Measurements from ENCODE around the gene CATSPER3. TPM values are rescaled to one million over a fixed set of nuclear protein-coding genes. Genes with fewer than 3 reads are reported as not detected.

CATSPER3 gene
- total and polyA plus RNA-seq, 8 donors, result 0.42 to 1.6 (median 0.96) TPM

GRCh38 chr5:135060021-135060420 is 92.3 kb downstream of the CATSPER3 start:
- TF ChIP-seq, protein P1, sequence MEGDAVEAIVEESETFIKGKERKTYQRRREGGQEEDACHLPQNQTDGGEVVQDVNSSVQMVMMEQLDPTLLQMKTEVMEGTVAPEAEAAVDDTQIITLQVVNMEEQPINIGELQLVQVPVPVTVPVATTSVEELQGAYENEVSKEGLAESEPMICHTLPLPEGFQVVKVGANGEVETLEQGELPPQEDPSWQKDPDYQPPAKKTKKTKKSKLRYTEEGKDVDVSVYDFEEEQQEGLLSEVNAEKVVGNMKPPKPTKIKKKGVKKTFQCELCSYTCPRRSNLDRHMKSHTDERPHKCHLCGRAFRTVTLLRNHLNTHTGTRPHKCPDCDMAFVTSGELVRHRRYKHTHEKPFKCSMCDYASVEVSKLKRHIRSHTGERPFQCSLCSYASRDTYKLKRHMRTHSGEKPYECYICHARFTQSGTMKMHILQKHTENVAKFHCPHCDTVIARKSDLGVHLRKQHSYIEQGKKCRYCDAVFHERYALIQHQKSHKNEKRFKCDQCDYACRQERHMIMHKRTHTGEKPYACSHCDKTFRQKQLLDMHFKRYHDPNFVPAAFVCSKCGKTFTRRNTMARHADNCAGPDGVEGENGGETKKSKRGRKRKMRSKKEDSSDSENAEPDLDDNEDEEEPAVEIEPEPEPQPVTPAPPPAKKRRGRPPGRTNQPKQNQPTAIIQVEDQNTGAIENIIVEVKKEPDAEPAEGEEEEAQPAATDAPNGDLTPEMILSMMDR (IDR thresholded peaks at IDR 0.05), result no peak
- intact Hi-C loops (cut with DNase I), result no loop called here
- no peak for DNase-seq
- no peak overlapping the region for H3K27ac ChIP-seq
- ATAC-seq, result no peak
- H3K36me3 ChIP-seq, result no peaks in the 10 kb centered on the region
- H3K9me3 ChIP-seq, result no peaks in the 10 kb centered on the region
- H3K4me1 ChIP-seq, result no peaks in the 10 kb centered on the region
- no peak overlapping the region for H3K4me3 ChIP-seq
- peaks cover 0 to 60% of the 10 kb centered on the region in 2 donors for H3K27me3 ChIP-seq

DNA sequence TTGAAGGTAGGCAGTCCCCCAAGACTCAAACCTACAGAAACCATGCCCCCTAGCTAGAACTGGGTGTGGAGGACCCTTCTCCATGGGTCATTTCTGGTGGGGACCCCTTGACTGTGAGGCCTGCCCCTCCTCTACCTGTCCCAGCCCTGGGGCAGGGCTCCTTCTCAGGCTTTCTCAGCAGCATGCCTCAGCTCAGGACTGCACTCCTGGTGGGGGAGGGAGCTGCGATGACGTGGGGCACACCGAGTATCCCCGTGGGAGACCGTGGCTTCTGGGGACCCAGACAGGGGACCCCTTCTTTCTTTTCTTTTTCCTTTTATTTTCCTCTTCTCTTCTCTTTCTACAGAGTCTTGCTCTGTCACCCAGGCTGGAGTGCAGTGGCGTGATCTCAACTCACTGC is 93.3 kb downstream of the CATSPER3 start:
- intact Hi-C loops (cut with DNase I), result no loop called here
- peaks cover 0 to 58% of the 10 kb centered on the region in 2 donors for H3K27me3 ChIP-seq
- TF ChIP-seq, protein P1 (IDR thresholded peaks at IDR 0.05), result no peak
- DNase-seq (no peak), ATAC-seq (no peak)
- H3K27ac ChIP-seq, result no peak overlapping the region
- H3K4me1 ChIP-seq, result no peaks in the 10 kb centered on the region
- H3K36me3 ChIP-seq, result no peaks in the 10 kb centered on the region
- no peak overlapping the region for H3K4me3 ChIP-seq
- H3K9me3 ChIP-seq, result no peaks in the 10 kb centered on the region

Small RNA genes within 50 kb of the gene (microRNA-seq; reads per million reads assigned to microRNA genes)
- 0 reads per million in 2 donors for gene MIR4461

Other genes starting within 250 kb of the CATSPER3 start
- gene CAMLG, start 229.4 kb upstream of the CATSPER3 start, total RNA-seq, result 10 to 100 TPM; 23.6 to 31.4 TPM
- gene CAMLG, start 229.4 kb upstream of the CATSPER3 start, polyA plus RNA-seq (ENCODE audit: insufficient read length in 6 of 6), result 10 to 100 TPM; 66.8 to 71.6 (median 69.2) TPM
- gene DDX46, start 209.1 kb upstream of the CATSPER3 start, total RNA-seq, result 10 to 100 TPM; 35.4 to 48.0 TPM
- 100 to 1,000 TPM in 1 of 6 donors, 10 to 100 TPM in 5; 81.8 to 105 (median 89.6) TPM for gene DDX46, start 209.1 kb upstream of the CATSPER3 start, polyA plus RNA-seq (ENCODE audit: insufficient read length in 6 of 6)
- gene C5orf24, start 121.9 kb upstream of the CATSPER3 start, total RNA-seq, result 10 to 100 TPM; 50.8 to 64.4 TPM
- 10 to 100 TPM; 73.3 to 86.3 (median 77.8) TPM for gene C5orf24, start 121.9 kb upstream of the CATSPER3 start, polyA plus RNA-seq (ENCODE audit: insufficient read length in 6 of 6)
- 10 to 100 TPM; 61.9 to 78.2 TPM for gene TXNDC15, start 93.5 kb upstream of the CATSPER3 start, total RNA-seq
- gene TXNDC15, start 93.5 kb upstream of the CATSPER3 start, polyA plus RNA-seq (ENCODE audit: insufficient read length in 6 of 6), result 10 to 100 TPM; 61.7 to 88.9 (median 75.7) TPM
- gene PCBD2, start 62.8 kb upstream of the CATSPER3 start, total RNA-seq, result 10 to 100 TPM in 1 of 2 donors, 1 to 10 TPM in 1; 9.8 to 10.7 TPM
- gene PCBD2, start 62.8 kb upstream of the CATSPER3 start, polyA plus RNA-seq (ENCODE audit: insufficient read length in 6 of 6), result 10 to 100 TPM; 10.6 to 17.7 (median 14.6) TPM
- under 1 TPM; 0.18 to 0.38 TPM for gene PITX1, start 66.3 kb downstream of the CATSPER3 start, total RNA-seq
- under 1 TPM in 5 of 6 donors, not detected in 1; 0.17 to 0.68 (median 0.32) TPM for gene PITX1, start 66.3 kb downstream of the CATSPER3 start, polyA plus RNA-seq (ENCODE audit: insufficient read length in 6 of 6)